NB4 (cell line): ENCODE data around the gene ZNF514.

ENCODE experiments used
- DNase-seq: peaks from one replicate; pipeline ENCODE4 v3.0.0; 2010; ENCODE audit warnings: low read depth
- H3K4me3 ChIP-seq: one replicate; pipeline ENCODE4 v1.5.1; 2011; ENCODE audit warnings: mild to moderate bottlenecking, low read depth, low read length, moderate library complexity
- CTCF ChIP-seq: IDR thresholded peaks from one replicate; pipeline ENCODE4 v1.5.1; 2012; ENCODE audit warnings: low read depth, low read length
- MAX ChIP-seq: IDR thresholded peaks from 2 replicates; pipeline ENCODE4 v1.6.1; 2011; ENCODE audit warnings: low read depth, low read length
- MYC ChIP-seq: IDR thresholded peaks from 2 replicates; pipeline ENCODE4 v1.6.1; 2011; ENCODE audit warnings: low read depth, low read length
- POLR2A ChIP-seq: IDR thresholded peaks from 2 replicates; pipeline ENCODE4 v1.6.1; 2011; ENCODE audit warnings: mild to moderate bottlenecking; ENCODE audit not compliant: insufficient read length; ENCODE audit errors: extremely low read depth

The ZNF514 gene

GRCh38 chr2:95121407-95122196 is 38.0 kb downstream of the ZNF514 start, which contains the start of gene MRPS5:
Gene MRPS5 (minus strand): TSS chr2:95121808. CDS start chr2:95121791, 17 bp downstream.
- peak; percentile 85 for DNase-seq
- no peak for TF ChIP-seq CTCF
- TF ChIP-seq MYC = peak; percentile 30; the same call in 1 of the 2 replicates
- peak; percentile 80 for TF ChIP-seq POLR2A
- peak; percentile 50 for TF ChIP-seq MAX
- peak within 1 kb of the TSS; percentile 86 for H3K4me3 ChIP-seq

GRCh38 chr2:95121093-95121406 is 38.6 kb downstream of the ZNF514 start:
- DNase-seq = no peak
- H3K4me3 ChIP-seq = peak overlapping the region; percentile 86
- TF ChIP-seq CTCF (no peak), MAX (no peak), POLR2A (no peak), MYC (no peak)

GRCh38 chr2:95115418-95115817 is 44.2 kb downstream of the ZNF514 start:
- TF ChIP-seq MAX (peak; percentile 14; the same call in 1 of the 2 replicates), POLR2A (no peak), CTCF (peak; percentile 86), MYC (no peak)
- DNase-seq = peak; percentile 76
- no peak overlapping the region for H3K4me3 ChIP-seq

- no peak overlapping the region for H3K4me3 ChIP-seq
- DNase-seq = peak; percentile 12
- TF ChIP-seq MYC (no peak), POLR2A (no peak), CTCF (no peak), MAX (no peak)
These were observed 46.2 kb downstream of the ZNF514 start for GRCh38 chr2:95113464-95113863.

GRCh38 chr2:95110395-95110794 is 49.3 kb downstream of the ZNF514 start:
- H3K4me3 ChIP-seq = no peak overlapping the region
- TF ChIP-seq MAX = no peak
- no peak for TF ChIP-seq POLR2A
- TF ChIP-seq CTCF = no peak
- TF ChIP-seq MYC = no peak
- no peak for DNase-seq
